Measurements from ENCODE around the gene FHIT. TPM values are rescaled to one million over a fixed set of nuclear protein-coding genes. Genes with fewer than 3 reads are reported as not detected.

Gene FHIT
- total and polyA plus RNA-seq, 10 of the 15 experiments (the other 5 are each of a cell fraction or from before 2014, with no cell fraction given): 4.2 to 14.9 (median 9.4) TPM

GRCh38 chr3:61168286-61168685, 83.0 kb downstream of the FHIT start:
- no peak overlapping the region for H3K9ac ChIP-seq (ENCODE audit: control insufficient read depth, insufficient read depth, low read length)
- intact Hi-C loops (cut with micrococcal nuclease; ENCODE audit: unreplicated experiment) (no loop called here), in situ Hi-C loops (cut with MboI) (no loop called here)
- WGBS (ENCODE audit: insufficient coverage, insufficient replicate concordance, low lambda C conversion rate, missing lambda C conversion rate): 86% methylated on average over 3 of the region's 3 CpGs
- peak; percentile 77 for FAIRE-seq
- H3K27ac ChIP-seq (ENCODE audit: control insufficient read depth, insufficient read depth): no peak overlapping the region
- ChIA-PET RAD21 (ENCODE audit: unreplicated experiment) (no interaction called here), SMC1A (ENCODE audit: uncharacterized antibody, unreplicated experiment) (interaction anchor here (0.6 to 1.5 kb wide), 2 partner anchors 12 to 240 kb away, joined by 3 read pairs; no protein-coding TSS in a partner anchor), POLR2A (no interaction called here), CTCF (no interaction called here)
- H2AFZ ChIP-seq (ENCODE audit: control insufficient read depth, low read depth, low read length): no peak overlapping the region
- H3K9me3 ChIP-seq (replicated peaks; ENCODE audit: control insufficient read depth, insufficient read depth, low read length): peaks cover 1% of the 10 kb centered on the region; the same call in 2 of the 3 replicates
- H3K4me1 ChIP-seq (ENCODE audit: control insufficient read depth, insufficient read depth, low read length): peaks cover 5% of the 10 kb centered on the region
- no peak for ATAC-seq
- H3K79me2 ChIP-seq (ENCODE audit: control insufficient read depth, insufficient read depth, low read length): no peaks in the 10 kb centered on the region
- no peaks in the 10 kb centered on the region; a peak in 1 of 4 replicates for H3K36me3 ChIP-seq (ENCODE audit: control insufficient read depth in 2 of 2, insufficient read depth in 2 of 2, low read length in 1 of 2)
- H3K4me3 ChIP-seq: no peak overlapping the region
- DNase-seq (ENCODE audit: low read depth, low spot score): no peak
- no peak overlapping the region for H3K4me2 ChIP-seq (ENCODE audit: control insufficient read depth, insufficient read depth)
- no peaks in the 10 kb centered on the region for H3K27me3 ChIP-seq (replicated peaks in 1 of 2; ENCODE audit: control insufficient read depth in 2 of 2, insufficient read depth in 2 of 2, low read length in 1 of 2)
- TF ChIP-seq PAX8 (IDR thresholded peaks at IDR 0.05) (no peak), SMAD5 (IDR thresholded peaks at IDR 0.05; ENCODE audit: low read depth) (no peak), LARP7 (IDR thresholded peaks at IDR 0.05) (no peak), BCLAF1 (IDR thresholded peaks at IDR 0.05) (no peak), EZH2 (IDR thresholded peaks at IDR 0.05; ENCODE audit: borderline replicate concordance, control insufficient read depth, low read depth, low read length) (no peak), NKRF (conservative IDR thresholded peaks at IDR 0.05) (no peak)
- no TSS peak for BruUV-seq (replicated peaks)
- H4K20me1 ChIP-seq (ENCODE audit: control insufficient read depth, insufficient read depth): no peaks in the 10 kb centered on the region
